Activated CD4-positive, CD25-positive, alpha-beta regulatory T cell treated with anti-CD3 and anti-CD28 coated beads, Interleukin-2, amount 50 U/mL, for 72 hours (primary cell): ENCODE data around the gene UNC93A.
"Not testable (repeated sequence)": the region's sequence is repeated elsewhere in the genome, so short reads cannot be mapped to it uniquely, and the experiment has no call there.

Source experiments
- DNase-seq: peaks from one replicate; pipeline ENCODE4 v3.0.0; 2021

The UNC93A gene

DNA sequence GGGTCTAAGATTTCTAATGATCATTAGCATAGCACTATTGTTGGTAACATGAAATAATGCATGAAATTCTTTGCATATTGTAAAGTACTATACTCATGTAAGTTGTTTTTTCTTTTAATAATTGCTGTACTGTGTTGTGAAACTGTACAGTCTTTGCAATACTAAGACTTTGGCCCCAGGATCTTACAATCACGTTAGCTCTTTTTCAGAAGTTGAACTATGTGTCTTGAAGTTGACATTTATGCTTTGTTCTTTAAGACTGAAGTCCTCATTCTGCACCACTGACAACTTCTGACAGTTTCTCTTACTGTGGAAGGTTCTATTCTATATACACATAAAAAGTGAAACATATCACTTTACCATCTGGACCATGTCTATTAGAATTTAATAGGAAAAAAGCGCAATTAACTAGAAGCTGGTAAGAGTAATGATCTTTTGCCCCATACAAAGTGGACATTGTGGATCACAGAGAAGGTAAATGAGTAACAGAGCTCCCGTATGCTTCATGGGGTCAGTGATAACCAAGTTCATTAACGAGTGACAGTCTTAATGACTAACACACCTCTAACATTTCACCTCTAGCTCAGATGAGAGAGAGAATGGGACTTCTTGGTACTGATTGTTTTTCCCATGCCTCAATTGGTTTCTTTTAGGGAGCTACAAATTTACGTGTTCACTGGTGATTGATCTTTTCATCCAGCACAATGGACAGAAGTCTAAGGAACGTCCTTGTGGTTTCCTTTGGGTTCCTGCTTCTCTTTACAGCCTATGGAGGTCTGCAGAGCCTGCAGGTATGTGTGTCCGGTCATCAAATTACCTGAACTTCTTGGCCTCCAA, at the start of gene UNC93A:
Gene UNC93A (plus strand): TSS at position 530 of the 837 bp plus-strand sequence. CDS start 175 bp downstream, at position 705.
- no peak for DNase-seq

- not testable (repeated sequence) for DNase-seq
These were observed 49.6 kb upstream of the UNC93A start for GRCh38 chr6:167241321-167242134.

- DNase-seq, result not testable (repeated sequence)
These were observed 49.0 kb upstream of the UNC93A start for GRCh38 chr6:167242135-167242506.

GRCh38 chr6:167242511-167243051, 48.5 kb upstream of the UNC93A start:
- not testable (repeated sequence) for DNase-seq

GRCh38 chr6:167244064-167244960, 46.8 kb upstream of the UNC93A start:
- no peak for DNase-seq

- DNase-seq, result no peak
These were observed 46.1 kb upstream of the UNC93A start for GRCh38 chr6:167244991-167245390.

DNA sequence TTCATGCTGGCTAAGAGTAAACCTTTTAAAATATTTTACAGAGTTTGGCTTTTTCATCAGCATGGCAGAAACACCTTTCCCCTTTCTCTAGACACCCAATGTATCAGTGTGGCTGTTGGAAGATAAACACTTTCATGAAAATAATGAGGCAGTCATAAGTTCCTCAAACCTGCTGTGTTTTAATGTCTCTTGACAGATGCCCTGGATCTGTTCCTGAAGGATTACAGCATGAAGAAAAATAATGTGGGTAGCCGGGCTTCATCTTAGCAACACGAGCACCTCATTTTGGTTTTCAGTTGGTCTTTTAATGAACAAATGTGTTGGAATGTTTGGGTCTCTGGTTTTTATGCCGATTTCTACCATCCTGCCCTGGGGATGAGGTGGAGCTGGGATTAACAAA, 45.5 kb upstream of the UNC93A start:
- DNase-seq, result no peak

DNA sequence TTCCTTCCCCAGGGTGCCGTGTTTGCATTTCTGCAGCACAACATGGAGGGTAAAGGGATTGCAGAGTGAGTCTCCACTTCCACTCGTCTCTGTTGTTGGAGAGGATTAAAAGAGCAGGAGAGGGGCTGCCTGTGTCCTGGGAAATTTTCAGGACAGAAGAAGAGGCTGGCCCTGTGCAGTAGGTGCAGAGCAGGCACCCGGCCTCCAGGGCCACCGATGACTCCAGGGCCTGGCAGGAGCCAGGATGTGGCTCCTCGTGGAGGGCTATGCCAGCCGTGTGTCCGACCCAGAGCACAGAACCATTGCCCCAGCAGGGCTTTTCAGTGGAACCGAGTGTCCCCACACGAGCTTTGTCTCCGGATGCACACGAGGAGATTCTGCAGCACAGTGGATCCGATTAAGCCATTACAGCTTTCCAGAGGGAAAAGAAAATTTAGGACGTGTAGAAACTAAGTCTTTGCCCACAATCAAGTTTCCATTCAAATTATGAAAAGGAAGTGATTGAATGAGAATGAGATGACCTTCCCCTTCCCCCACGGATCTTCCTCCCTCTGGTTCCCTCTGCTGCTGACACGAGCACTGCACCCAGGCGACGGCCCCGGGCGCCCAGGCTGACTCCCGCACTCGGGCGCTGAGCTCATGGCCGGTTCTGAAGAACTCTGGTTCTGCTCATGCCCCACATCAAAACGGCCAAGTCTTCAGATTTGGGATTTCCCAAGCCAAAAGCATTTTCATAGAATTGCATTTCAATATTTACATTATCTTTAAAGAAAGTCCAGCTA, 43.1 kb upstream of the UNC93A start:
- DNase-seq, result no peak

DNA sequence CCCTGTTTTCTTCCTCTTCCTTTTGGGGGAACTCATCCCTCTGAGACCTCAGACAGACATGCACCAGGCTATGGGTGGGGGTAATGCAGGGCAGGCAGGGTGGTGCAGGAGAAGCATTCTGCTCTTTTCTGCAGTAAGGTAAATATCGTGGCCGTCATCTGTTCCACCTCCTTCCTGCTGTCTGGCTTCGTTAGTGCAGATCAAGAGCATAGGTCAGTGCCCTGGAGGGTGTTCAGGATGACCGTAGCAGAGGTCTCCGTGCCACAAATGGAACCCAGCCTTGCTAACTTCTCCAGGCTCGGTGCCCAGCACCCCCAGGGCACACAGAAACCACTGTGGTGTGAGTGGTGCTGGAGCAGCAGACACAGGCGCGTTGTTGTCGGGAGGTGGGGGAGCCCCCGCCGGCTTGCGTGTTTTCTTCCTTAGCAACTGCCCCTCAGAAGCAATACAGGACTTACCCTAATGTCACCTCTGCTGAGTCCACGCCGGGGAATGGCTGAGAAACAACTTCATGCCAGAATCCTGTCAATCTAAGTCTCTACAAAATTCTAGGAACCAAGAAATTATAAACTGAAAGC, 42.1 kb upstream of the UNC93A start:
- DNase-seq, result not testable (repeated sequence)

DNA sequence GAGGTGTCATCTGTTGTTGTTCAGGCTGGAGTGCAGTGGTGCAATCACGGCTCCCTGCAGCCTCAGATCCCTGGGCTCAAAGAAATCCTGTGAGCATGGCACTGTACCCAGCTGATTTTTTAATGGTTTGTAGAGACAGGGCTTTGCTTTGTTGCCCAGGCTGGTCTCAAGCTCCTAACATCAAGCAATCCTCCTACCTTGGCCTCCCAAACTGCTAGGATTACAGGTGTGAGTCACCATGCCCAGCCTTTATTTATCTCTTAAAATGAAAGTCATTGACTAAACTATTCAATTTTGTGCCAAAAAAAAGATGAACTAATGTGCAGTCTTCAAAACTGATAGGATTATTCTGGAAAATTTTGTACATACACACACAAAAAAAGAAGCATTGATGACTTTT, 38.8 kb upstream of the UNC93A start:
- no peak for DNase-seq

DNA sequence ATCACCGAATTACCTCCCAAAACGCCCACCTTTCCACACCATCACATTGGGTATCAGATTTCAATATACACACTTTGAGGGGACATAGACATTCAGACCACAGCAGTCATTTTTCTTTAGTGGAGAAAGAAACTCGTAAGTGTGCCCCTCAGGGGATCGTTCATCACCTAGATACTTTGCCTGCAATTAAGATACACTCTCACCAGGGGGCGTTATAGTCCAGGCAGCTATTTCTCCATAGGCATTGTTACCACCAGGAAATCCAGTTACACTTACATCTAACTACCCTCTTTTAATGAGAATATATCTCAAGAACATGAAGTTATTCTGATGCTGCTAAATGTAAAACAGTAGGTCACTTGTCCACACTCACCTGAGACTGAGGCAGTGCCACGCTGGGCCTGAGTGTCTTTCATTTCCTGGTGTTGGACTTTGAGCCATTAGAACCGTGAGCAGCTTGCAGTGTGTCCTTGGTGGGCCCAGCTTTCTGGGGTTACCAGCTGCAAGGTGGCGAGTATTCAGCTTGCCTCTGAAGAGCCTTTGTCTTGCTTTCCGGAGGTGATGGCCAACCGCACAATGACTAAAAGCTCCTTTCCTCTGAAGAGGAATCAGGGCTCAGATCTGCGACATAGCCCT, 35.1 kb upstream of the UNC93A start:
- DNase-seq, result no peak

DNA sequence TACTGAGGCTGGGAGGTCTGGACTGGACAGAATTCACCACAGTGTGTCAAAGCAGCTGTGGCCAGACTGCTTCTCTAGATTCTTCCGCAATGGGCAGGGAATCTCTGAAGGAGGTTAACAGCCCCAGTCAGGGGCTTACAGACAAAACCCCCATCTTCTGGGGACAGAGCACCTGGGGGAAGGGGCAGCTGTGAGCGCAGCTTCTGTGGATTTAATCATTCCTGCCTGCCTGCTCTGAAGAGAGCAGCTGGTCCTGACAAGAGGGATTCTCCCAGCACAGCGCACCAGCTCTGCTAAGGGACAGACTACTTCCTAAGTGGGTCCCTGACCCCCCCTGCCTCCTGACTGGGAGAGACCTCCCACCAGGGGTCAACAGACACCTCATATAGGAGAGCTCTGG, 32.5 kb upstream of the UNC93A start:
- DNase-seq, result no peak

GRCh38 chr6:167266057-167266829, 24.9 kb upstream of the UNC93A start:
- DNase-seq, result not testable (repeated sequence)

DNA sequence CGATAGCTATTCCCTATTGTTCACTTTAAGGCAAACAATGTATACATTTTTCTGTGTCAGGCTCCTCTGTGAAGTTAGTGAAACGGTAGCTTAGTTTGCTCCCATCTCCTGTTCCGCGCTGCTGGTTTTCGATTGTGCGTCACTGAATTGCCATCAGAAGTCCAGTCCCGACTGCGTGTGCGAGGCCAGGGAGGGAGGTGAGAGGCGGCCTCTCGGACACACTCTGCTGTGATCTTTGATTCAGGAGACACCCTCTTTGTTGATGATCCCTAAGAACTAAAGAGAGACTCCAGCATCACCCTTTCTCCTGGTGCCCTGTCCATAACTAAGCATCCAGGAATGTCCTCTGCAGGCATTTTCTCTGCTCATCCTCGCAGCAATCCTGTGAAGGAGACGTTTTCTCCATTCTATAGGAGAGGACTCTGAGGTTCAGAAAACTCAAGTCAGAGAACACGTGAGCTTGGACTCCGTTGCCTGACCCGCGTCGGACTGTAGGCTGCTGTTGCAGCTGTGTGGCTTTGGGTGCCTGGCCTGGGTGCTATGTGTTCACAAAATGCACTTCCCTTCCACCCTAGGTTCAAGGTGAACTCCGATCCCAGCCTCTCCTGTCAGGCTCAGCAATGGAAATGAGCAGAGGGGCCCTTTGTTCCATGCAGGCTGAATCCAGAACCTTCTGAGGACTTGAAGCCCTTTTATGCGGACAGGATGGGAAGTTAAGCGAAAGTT, 24.1 kb upstream of the UNC93A start:
- DNase-seq, result no peak

DNA sequence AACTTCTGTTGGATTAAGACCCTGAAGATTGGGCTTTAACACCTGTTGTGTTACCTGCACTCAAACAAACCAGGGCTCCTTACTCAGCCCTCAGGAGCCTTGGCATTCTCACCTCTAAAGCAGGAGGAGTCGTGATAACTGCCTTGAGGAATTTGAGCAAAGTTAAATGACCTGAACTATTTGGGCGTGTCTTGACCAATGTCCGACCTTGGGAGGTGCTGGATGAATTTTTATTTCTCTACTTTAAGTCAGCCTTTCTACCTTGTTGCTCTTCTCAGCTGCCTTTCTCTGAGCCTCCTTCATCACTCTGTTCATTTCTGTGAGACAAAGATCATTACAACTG, 23.6 kb upstream of the UNC93A start:
- DNase-seq, result not testable (repeated sequence)

- no peak for DNase-seq
These were observed 23.2 kb upstream of the UNC93A start for GRCh38 chr6:167267921-167268401.

DNA sequence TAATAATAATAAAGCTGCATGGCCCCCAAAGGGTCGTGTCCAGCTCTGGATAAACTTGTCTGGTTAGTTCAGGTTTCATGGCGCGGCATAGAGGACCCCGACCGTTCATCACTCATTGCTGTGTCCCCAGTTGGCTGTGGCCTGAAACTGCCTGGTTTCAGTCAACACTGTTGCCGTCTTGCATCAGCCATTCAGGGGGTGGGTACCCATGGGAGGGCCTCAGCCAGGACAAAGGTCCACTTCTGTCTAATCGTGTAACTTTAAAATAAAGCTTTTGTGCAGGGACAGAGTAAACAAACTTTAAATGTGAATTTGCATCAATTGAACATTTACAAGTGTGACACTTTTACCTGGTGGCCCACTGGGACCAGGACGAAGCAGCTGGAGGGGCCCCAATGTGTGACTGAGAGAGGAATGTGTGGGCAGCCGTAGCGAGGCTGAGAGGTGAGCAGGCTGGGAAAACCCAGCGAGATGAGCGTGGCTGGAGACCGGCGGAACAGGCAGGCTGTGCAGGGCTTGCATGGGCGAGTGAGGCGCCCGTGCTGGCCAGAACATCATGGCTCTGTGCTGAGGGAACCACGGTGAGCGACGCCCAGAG, 22.3 kb upstream of the UNC93A start:
- DNase-seq, result no peak

- no peak for DNase-seq
These were observed 20.4 kb upstream of the UNC93A start for GRCh38 chr6:167270499-167271311.
